Heart left ventricle (tissue), 16 donors: ENCODE results near the gene LIN28B. TPM values are rescaled to one million over a fixed set of nuclear protein-coding genes. Genes with fewer than 3 reads are reported as not detected.
"Not testable (repeated sequence)": the region's sequence is repeated elsewhere in the genome, so short reads cannot be mapped to it uniquely, and the experiment has no call there.

Experiments
- ATAC-seq, 4 donors: fragments of 200-7000 bp; cut with Tn5 transposase; one replicate each; pipeline ENCODE4 v1.9.1; 2020 to 2022; ENCODE audit warnings: moderate library complexity in 4 of 4, mild to moderate bottlenecking in 3 of 4, moderate number of reproducible peaks in 1 of 4
- DNase-seq, 5 donors: peaks; one replicate each; pipeline ENCODE4 v3.0.0-alpha.2; 2020
- H3K27ac ChIP-seq, 12 donors: fragments of 200-600 bp; sonication (generic) in 4 of 12; one replicate each; pipeline versions ENCODE4 v1.5.0 to v1.8.0; 2016 to 2022; ENCODE audit warnings: mild to moderate bottlenecking in 2 of 12
- H3K27me3 ChIP-seq, 9 donors: fragments of 200-600 bp; sonication (generic) in 2 of 9; one replicate each; pipeline versions ENCODE4 v1.5.1 to v1.8.0; 2016 to 2022; ENCODE audit warnings: mild to moderate bottlenecking in 3 of 9
- H3K36me3 ChIP-seq, 9 donors: fragments of 200-600 bp; sonication (generic) in 2 of 9; one replicate each; pipeline versions ENCODE4 v1.5.0 to v1.8.0; 2018 to 2022; ENCODE audit warnings: mild to moderate bottlenecking in 2 of 9
- H3K4me1 ChIP-seq, 12 donors: fragments of 200-600 bp; sonication (generic) in 4 of 12; one replicate each; pipeline versions ENCODE4 v1.5.0 to v1.8.0; 2016 to 2022; ENCODE audit warnings: mild to moderate bottlenecking in 3 of 12
- H3K4me3 ChIP-seq, 12 donors: fragments of 200-600 bp; sonication (generic) in 4 of 12; one replicate each; pipeline versions ENCODE4 v1.5.0 to v1.8.0; 2017 to 2022; ENCODE audit warnings: mild to moderate bottlenecking in 9 of 12, moderate library complexity in 4 of 12
- H3K9me3 ChIP-seq, 12 donors: fragments of 200-600 bp; sonication (generic) in 4 of 12; one replicate each; pipeline versions ENCODE4 v1.5.0 to v1.8.0; 2016 to 2022; ENCODE audit warnings: mild to moderate bottlenecking in 1 of 12
- POLR2A ChIP-seq, 2 donors: fragments of 450-650 bp; IDR thresholded peaks; one replicate each; pipeline ENCODE4 v1.6.1; 2017; ENCODE audit warnings: antibody characterized with exemption in 2 of 2, mild to moderate bottlenecking in 2 of 2, moderate library complexity in 2 of 2
- WGBS, 4 donors: extraction: QIAGEN DNeasy Blood & Tissue Kit in 2 of 4; methylation state at CpG; one replicate each; pipeline versions ENCODE4 v1.1.5 to v1.1.7; 2013 to 2018; 5-methylcytosine and 5-hydroxymethylcytosine counted together
- intact Hi-C, 10 donors: fragments of 100-400 bp; cut with DNase I; formaldehyde crosslinking; loops; one replicate each; pipeline versions ENCODE4 v1.11.1 to v1.14.2; 2022
- polyA plus RNA-seq, 2 donors: library from polyadenylated mRNA; stranded (reverse); fragments of 200-250 nt; gene quantifications; one replicate each; pipeline ENCODE4 v1.2.3, GENCODE V29; 2013
- total RNA-seq, 9 donors: library from RNA; depleted of rRNA in 2 of 9; stranded (reverse); fragments of >200 nt in 2 of 9; fragmentation: NEBNext Ultra II Directional in 3 of 9; extraction: Animal tissue kit (Norgen Biotek cat#: 25700) in 3 of 9; gene quantifications; one replicate each; pipeline versions ENCODE4 v1.1.0 to v1.2.4, GENCODE V29; 2016 to 2023
- TF ChIP-seq, protein P1 (sequence below), 12 donors: fragments of 200-600 bp; sonication (generic) in 4 of 12; IDR thresholded peaks; one replicate each; pipeline versions ENCODE4 v1.5.0 to v1.8.0; 2018 to 2022; ENCODE audit warnings: antibody characterized with exemption in 12 of 12, mild to moderate bottlenecking in 5 of 12
- donor health status: ischemic (EF 13 %, LVEDD 7.1; RV severe dilation, severe dysfunction).
- donor health status: healthy with polysubstance abuse.
- donor health status: DM: no; HTN: yes; CAD: no.
- donor health status: DM: no; HTN: no; CAD: no.
- donor health status: ischemic (EF 25% LVEDD 6.9; RV normal size, moderate dysfunction).
- donor health status: ischemic (EF 25% LVEDD 5.7; RV mildly dilated, moderate dysfunction).
- donor health status: healthy.
- donor health status: DM: yes; HTN: yes; CAD: no.
- donor health status: ischemic (EF 35%, LVEDD 5.7; RV mildly dilated, moderate dysfunction).
- donor health status: nonischemic (EF 11% LVEDD 7.7; RV severe dilation, severe dysfunction).
- donor health status: DM: yes; HTN: yes; CAD: no.
- donor health status: PGD.
- donor health status: ischemic (EF 29% LVEDD 5.4; RV normal size, mild dysfunction).
- donor health status: nonischemic (EF 23%, LVEDD 6.1; RV moderate dilation, normal function).

Gene LIN28B
- total and polyA plus RNA-seq, 11 donors: not detected

DNA sequence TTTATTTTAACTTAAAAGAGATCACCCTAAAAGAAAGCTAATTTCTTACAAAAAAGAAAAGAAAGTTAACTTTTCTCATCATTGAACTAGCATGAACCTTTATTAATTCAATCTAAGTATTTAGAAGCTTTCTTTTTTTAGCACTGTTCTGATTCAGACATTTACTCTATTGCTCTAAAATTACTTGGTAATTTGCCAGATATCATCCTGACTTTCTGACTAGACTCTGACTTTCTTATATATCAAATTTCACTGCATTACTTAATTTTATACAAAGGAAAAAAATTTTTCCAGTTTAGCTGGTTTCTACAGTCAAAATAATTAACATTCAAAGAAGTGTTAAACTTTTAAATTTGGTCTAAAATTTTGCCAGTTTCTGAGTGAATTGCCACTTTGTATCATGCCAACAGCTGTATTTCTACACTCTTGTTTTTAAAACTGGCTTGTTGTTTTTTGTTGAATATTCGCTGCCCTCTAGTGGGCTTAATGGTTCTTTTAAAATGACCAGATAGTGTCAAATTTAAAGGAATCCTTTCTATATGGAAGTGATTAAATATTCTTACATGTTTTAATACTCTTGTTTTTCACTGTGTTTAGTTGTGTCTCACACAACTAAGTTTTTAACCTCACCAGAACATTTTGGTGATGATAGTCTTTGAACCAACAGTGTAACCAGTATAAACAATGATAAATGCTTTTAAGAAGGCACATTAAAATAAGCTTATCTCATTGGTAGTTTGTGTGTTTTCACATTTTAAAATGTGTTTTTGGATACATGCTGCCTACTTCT is 120.9 kb downstream of the LIN28B start:
- Histone ChIP-seq H3K36me3 (no peaks in the 10 kb centered on the region), H3K27ac (no peak overlapping the region), H3K4me1 (peaks cover 0 to 2% (median 0%) of the 10 kb centered on the region in 12 donors), H3K9me3 (no peaks in the 10 kb centered on the region), H3K4me3 (no peak overlapping the region), H3K27me3 (peaks cover 0 to 8% (median 0%) of the 10 kb centered on the region in 9 donors)
- no peak for TF ChIP-seq POLR2A (IDR thresholded peaks at IDR 0.05)
- TF ChIP-seq, protein P1, sequence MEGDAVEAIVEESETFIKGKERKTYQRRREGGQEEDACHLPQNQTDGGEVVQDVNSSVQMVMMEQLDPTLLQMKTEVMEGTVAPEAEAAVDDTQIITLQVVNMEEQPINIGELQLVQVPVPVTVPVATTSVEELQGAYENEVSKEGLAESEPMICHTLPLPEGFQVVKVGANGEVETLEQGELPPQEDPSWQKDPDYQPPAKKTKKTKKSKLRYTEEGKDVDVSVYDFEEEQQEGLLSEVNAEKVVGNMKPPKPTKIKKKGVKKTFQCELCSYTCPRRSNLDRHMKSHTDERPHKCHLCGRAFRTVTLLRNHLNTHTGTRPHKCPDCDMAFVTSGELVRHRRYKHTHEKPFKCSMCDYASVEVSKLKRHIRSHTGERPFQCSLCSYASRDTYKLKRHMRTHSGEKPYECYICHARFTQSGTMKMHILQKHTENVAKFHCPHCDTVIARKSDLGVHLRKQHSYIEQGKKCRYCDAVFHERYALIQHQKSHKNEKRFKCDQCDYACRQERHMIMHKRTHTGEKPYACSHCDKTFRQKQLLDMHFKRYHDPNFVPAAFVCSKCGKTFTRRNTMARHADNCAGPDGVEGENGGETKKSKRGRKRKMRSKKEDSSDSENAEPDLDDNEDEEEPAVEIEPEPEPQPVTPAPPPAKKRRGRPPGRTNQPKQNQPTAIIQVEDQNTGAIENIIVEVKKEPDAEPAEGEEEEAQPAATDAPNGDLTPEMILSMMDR (IDR thresholded peaks at IDR 0.05): peak; percentile 21 to 59 (median 45)
- DNase-seq (no peak), ATAC-seq (no peak)
- 21 to 32% (median 25%) methylated on average over 1 of the region's 1 CpG for WGBS, 4 donors
- intact Hi-C loops: loop anchor here in 8 of 10 donors (1.0 to 10.0 kb wide), 7 partner anchors 80 to 285 kb away; no protein-coding TSS in a partner anchor

- intact Hi-C loops: loop anchor here in 8 of 10 donors (1.0 to 10.0 kb wide), 7 partner anchors 81 to 286 kb away; no protein-coding TSS in a partner anchor
- H3K27me3 ChIP-seq: peaks cover 0 to 8% (median 0%) of the 10 kb centered on the region in 9 donors
- H3K4me3 ChIP-seq: no peak overlapping the region
- no peak for ATAC-seq
- WGBS, 4 donors: 43 to 57% (median 51%) methylated on average over 6 of the region's 6 CpGs
- H3K36me3 ChIP-seq: no peaks in the 10 kb centered on the region
- no peak for DNase-seq
- H3K9me3 ChIP-seq: no peaks in the 10 kb centered on the region
- TF ChIP-seq POLR2A (IDR thresholded peaks at IDR 0.05): no peak
- no peak overlapping the region for H3K27ac ChIP-seq
- H3K4me1 ChIP-seq: peaks cover 0 to 2% (median 0%) of the 10 kb centered on the region in 12 donors
These were observed 121.4 kb downstream of the LIN28B start for GRCh38 chr6:105078386-105078708.

- intact Hi-C loops: no loop called here
- Histone ChIP-seq H3K27ac (no peak overlapping the region), H3K36me3 (no peaks in the 10 kb centered on the region), H3K4me3 (no peak overlapping the region), H3K9me3 (no peaks in the 10 kb centered on the region), H3K27me3 (peaks cover 0 to 4% (median 0%) of the 10 kb centered on the region in 9 donors), H3K4me1 (peaks cover 0 to 2% (median 0%) of the 10 kb centered on the region in 12 donors)
- ATAC-seq (no peak), DNase-seq (no peak)
- 79 to 87% (median 85%) methylated on average over 6 of the region's 6 CpGs for WGBS, 4 donors
- TF ChIP-seq POLR2A (IDR thresholded peaks at IDR 0.05): no peak
- TF ChIP-seq, protein P1 (IDR thresholded peaks at IDR 0.05): no peak
These were observed 123.4 kb downstream of the LIN28B start for GRCh38 chr6:105080279-105080678.

- ATAC-seq, intact Hi-C loops, H3K36me3 ChIP-seq, H3K27me3 ChIP-seq, H3K9me3 ChIP-seq, H3K4me3 ChIP-seq, H3K4me1 ChIP-seq, H3K27ac ChIP-seq, DNase-seq: not testable (repeated sequence)
- 58 to 69% (median 61%) methylated on average over 3 of the region's 3 CpGs for WGBS, 4 donors
These were observed 124.8 kb downstream of the LIN28B start for GRCh38 chr6:105081662-105082061.

DNA sequence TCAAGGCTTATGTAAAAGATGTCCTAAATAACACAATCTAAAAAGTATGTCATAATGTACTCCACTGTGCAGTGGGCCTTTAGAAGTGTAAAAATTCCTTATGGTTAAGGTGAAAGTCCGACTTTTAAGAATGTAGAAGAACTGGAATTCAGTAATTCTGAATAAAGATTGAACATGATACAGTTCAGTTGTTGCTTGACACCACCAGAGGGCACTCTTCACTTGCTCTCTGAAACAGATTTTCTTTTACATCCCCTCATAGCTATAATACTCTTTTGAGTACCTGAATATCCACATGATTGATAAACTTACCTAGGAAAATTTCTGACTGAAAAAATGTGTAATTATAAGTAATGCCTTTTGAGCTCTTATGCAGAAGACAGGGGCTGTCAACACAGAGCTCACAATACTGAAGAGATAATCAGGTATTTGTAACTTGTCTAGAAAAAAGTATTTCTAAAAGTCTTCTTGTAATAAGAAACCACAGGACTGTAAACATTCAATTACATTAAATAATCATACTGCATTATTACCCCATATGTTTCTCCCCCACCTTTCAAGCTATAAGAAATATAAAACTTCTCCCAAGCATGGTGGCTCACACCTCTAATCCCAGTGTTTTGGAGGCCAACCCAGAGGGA is 130.8 kb downstream of the LIN28B start:
- Histone ChIP-seq H3K27me3 (no peaks in the 10 kb centered on the region), H3K4me1 (no peaks in the 10 kb centered on the region), H3K4me3 (no peak overlapping the region), H3K27ac (no peak overlapping the region), H3K9me3 (no peaks in the 10 kb centered on the region), H3K36me3 (no peaks in the 10 kb centered on the region)
- 0 to 8% (median 2%) methylated on average over 1 of the region's 1 CpG for WGBS, 4 donors
- intact Hi-C loops: loop anchor here (1.0 to 5.0 kb wide), 9 partner anchors 275 to 340 kb away; partner anchors contain the start of gene PREP (in 7 of the 10)
- ATAC-seq: peak in 2 of 4 donors; percentile 57 to 59
- no peak for DNase-seq
- TF ChIP-seq POLR2A (IDR thresholded peaks at IDR 0.05): no peak
- TF ChIP-seq, protein P1 (IDR thresholded peaks at IDR 0.05): peak; percentile 68 to 91 (median 81)
